HCT116 (cell line): Measurements from ENCODE around the gene MAP2K1.

Experiments used
- EGR1 ChIP-seq: IDR thresholded peaks from 2 replicates; pipeline ENCODE4 v1.6.1; 2012; ENCODE audit warnings: low read depth
- EZH2 ChIP-seq: fragments of 200-600 bp; sonication (generic); IDR thresholded peaks from 2 replicates; pipeline ENCODE4 v1.6.1; 2017; ENCODE audit warnings: antibody characterized with exemption, mixed run types
- JUND ChIP-seq: IDR thresholded peaks from 2 replicates; pipeline ENCODE4 v1.6.1; 2012
- POLR2A ChIP-seq: IDR thresholded peaks from 2 replicates; pipeline ENCODE4 v1.7.0; 2011; ENCODE audit warnings: borderline replicate concordance; ENCODE audit not compliant: insufficient read depth, insufficient read length; ENCODE audit errors: extremely low read depth
- SP1 ChIP-seq: IDR thresholded peaks from 2 replicates; pipeline ENCODE4 v1.6.1; 2012; ENCODE audit warnings: low read depth
- TF ChIP-seq, protein P1 (sequence below), 3 experiments: fragments of 200-600 bp in 1 of 3; sonication (generic) in 1 of 3; IDR thresholded peaks in 2 of 3; conservative IDR thresholded peaks in 1 of 3; 2 replicates each; pipeline ENCODE4 v1.5.1; 2012 to 2017; ENCODE audit warnings: low read depth in 2 of 3, low read length in 2 of 3, antibody characterized with exemption in 1 of 3, borderline replicate concordance in 1 of 3, control low read depth in 1 of 3, mild to moderate bottlenecking in 1 of 3, mixed read lengths in 1 of 3, mixed run types in 1 of 3, moderate library complexity in 1 of 3; ENCODE audit not compliant: insufficient read depth in 1 of 3

DNA sequence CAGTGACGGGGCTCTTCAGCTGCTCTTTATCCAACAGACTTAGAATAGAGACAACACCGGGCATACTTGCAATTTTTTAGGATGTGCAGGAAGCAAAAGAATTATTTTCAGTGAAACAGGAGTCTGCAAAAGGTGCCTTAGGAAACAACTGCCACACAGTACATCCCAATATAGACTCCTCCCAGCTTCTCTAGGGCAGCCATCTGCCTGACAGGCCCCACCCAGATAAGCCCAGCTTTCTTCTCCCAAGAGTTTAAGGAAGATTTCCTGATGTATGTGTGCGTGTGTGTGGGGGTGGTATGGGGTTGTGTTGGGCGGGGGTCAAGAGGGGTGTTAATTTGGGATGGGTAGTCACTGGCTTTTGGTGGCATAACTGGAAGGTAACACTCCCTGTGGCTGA is 21.5 kb downstream of the MAP2K1 start:
- no peak for TF ChIP-seq POLR2A
- TF ChIP-seq JUND, result no peak
- TF ChIP-seq, protein P1, sequence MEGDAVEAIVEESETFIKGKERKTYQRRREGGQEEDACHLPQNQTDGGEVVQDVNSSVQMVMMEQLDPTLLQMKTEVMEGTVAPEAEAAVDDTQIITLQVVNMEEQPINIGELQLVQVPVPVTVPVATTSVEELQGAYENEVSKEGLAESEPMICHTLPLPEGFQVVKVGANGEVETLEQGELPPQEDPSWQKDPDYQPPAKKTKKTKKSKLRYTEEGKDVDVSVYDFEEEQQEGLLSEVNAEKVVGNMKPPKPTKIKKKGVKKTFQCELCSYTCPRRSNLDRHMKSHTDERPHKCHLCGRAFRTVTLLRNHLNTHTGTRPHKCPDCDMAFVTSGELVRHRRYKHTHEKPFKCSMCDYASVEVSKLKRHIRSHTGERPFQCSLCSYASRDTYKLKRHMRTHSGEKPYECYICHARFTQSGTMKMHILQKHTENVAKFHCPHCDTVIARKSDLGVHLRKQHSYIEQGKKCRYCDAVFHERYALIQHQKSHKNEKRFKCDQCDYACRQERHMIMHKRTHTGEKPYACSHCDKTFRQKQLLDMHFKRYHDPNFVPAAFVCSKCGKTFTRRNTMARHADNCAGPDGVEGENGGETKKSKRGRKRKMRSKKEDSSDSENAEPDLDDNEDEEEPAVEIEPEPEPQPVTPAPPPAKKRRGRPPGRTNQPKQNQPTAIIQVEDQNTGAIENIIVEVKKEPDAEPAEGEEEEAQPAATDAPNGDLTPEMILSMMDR (IDR thresholded peaks at IDR 0.05 in 2 of 3, conservative IDR thresholded peaks at IDR 0.05 in 1 of 3; ENCODE audit: borderline replicate concordance in 1 of 3, insufficient read depth in 1 of 3, low read depth in 2 of 3, low read length in 2 of 3), result no peak
- TF ChIP-seq EGR1, result no peak
- TF ChIP-seq SP1, result no peak
- TF ChIP-seq EZH2, result no peak
